ENCODE data around the gene ACSL3.
A peak's percentile ranks its signal among the peaks of the same experiment; 100 is the strongest.
"Not testable (repeated sequence)": the region's sequence is repeated elsewhere in the genome, so short reads cannot be mapped to it uniquely, and the experiment has no call there.

The ACSL3 gene

DNA sequence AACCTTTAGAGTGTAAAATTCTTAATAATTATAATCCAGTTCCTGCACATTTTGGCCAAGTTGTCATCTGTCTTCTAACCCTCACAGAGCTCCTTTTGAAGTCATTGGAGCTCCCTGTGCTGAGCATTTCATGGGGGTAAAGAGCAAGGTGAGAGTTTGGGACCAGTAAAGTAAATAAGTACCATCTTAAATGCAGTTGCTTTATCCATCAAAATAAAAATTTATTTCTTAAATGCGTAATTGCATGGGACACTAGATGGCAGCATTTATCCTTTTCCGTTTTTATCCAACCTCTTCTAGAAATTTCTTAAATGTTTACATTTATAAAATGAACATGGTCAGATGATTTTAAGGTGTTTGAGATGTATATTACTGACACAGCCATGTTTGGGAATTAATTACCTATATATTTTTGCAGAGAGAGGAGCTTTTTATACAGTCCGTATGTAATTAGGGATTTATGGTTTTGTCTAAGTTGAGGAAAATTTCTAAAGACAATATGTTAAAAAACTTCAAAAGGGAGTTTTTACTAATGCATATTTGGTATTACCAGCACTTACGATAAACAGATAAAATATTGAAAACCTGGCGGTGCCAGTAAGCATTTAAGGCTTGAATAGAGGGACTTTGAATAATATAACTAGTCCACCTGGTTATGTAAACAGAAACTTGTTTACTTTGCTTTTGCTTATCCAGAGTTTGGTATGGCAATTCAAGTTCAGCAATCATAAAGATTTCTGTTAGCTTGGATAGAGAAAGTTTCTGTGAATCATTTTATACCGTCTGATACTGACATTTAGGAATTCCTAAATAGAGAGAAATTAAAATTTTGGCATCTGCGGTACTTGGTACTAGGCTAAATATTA lies 54.5 kb downstream of the ACSL3 start:
- DNase-seq: no peak

DNA sequence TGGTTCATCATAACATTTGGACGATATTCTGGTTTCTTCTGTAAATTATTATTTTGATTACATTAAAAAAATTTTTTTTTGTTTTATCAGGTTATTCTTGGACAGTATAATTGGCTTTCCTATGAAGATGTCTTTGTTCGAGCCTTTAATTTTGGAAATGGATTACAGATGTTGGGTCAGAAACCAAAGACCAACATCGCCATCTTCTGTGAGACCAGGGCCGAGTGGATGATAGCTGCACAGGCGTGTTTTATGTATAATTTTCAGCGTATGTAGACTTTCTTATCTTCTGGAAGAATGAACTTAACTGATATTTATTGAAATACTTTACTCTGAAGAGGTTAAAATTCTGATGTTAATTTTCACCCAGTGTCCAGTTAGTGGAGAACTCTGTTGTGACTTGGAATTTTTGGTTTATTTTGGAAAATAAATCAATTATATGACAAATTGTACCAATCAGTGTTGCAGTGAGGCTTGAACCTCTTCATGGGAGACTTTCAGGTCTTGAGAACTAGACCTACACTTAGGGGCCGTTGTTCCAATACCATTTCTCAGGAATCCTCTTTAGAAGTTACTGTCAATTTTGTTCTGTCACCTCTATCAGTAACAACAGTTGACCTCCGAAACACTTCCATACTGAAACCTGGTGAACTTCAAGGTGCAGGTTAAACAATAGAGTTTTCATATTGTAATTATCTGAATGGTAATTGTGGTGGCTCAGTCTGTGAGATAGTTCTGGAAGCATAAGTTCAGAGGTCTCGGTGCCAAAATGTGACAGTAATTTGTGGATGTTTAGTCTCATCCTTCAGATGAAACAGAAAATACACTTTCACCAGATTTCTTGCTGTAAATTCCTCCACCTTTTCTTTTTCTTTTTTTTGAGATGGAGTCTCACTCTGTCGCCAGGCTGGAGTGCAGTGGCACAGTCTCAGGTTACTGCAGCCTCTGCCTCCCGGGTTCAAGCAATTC lies 55.7 kb downstream of the ACSL3 start:
- no peak for DNase-seq

DNA sequence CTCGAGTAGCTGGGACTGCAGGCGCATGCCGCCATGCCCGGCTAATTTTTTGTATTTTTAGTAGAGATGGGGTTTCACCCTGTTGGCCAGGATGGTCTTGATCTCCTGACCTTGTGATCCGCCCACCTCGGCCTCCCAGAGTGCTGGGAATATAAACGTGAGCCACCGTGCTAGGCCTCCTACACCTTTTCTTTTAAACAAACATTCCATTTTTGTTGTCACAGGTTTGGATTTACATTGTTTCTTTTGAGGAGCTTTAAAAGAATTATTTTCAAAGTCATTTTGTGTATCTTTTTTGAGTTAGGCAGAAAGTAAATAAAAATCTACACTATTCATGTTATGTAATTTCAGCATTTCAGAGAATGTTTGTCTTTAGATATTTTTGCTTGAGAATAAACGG lies 56.4 kb downstream of the ACSL3 start:
- not testable (repeated sequence) for DNase-seq

DNA sequence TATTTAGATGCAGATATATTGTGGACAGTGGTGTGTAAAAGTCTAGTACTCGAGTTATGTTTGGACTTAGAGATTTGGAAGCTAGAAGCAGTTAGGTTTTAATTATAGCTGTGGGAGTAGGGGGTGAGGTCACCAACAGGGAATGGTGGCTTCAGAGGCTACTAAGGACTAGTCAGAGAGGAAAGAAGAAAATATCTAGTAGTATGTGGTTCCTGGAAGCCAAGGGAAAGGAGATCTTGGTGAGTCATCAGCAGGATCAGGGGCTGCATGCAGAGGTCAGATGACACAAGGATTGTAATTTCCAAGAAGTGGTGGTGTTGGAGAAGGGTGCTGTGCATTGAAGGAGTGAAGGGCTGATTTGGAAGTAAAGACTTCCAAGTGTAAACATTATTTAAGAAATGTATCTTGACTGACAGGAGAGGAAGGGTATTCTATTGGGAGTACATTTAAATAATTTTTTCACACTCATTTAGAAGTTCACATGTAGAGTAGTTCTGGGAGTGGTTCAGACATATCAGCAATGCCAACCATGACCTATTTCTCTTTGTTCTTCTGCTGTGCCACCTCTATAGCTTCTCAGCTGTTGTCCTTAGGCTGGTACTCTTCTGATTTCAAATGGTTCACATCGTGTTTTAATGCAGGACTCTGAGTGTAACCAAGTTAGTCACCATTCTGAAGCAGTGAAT lies 59.1 kb downstream of the ACSL3 start:
- no peak for DNase-seq

DNA sequence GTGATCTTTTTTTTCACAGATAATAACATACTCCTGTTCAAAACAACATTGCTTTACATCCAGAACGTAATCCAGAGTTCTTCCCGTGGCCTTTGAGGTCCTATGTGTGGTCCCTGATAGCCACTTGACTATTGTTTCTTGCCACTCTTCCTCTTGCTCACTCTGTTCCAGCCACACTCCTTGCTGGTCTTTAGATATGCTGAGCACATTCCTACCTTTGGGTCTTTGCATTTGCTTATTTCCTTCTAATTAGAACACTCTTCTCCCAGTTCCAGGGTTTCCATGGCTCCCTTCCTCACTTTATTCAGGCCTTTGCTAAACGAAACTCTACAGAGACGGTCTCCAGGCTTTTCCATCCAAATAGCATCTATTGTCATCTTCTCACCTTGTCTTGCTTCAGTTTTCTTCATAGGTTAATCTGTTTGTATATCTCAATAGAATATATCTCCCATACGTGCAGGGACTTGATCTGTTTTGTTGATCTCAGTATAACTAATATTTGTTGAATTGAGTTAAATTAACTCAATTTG lies 59.9 kb downstream of the ACSL3 start:
- DNase-seq: no peak

DNA sequence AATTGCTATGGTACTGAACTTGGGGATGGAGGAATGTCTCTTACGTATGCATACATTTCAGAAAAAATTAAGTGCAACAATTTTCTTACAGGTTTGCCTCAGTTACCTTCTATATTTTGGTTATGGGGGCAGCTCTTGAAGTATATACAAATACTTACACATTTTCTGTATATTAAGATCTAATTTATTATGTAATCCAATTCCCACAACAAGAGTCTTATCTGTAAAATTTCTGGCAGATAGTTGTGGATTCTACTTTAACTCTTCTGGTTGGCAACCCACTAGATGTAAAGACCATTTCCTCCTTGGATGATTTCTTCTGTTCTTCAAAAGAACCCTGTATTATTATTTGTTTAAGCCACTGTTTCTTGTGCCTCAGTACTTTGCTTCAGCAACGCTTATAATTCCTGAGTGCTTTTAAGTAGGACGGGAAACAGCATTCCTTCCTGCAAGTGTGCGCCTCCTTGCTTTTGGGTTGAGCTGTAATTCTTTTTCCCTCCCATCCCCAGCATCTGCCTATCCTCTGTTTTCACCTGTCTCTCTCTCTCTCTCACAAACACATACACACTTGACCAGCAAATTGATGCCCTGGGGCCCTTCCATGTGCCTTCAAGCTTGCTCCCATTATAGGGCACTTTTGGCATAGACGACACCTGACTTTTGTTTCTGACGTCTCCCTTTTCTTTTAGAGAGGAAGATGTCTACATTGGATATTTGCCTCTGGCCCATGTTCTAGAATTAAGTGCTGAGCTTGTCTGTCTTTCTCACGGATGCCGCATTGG lies 61.4 kb downstream of the ACSL3 start:
- no peak for DNase-seq

DNA sequence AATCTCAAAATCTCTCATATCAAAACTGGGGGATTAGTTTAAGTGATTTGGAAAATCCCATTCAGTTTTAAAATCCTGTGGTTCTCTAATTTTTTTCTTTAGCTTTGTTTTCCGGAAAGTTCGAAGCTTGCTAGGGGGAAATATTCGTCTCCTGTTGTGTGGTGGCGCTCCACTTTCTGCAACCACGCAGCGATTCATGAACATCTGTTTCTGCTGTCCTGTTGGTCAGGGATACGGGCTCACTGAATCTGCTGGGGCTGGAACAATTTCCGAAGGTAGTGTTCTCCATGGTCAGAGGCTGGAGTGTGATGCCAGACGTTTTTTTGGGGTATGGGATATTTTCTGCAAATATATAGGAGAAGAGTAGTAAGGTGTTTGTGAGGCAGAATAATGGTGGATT lies 66.1 kb downstream of the ACSL3 start:
- no peak for DNase-seq

DNA sequence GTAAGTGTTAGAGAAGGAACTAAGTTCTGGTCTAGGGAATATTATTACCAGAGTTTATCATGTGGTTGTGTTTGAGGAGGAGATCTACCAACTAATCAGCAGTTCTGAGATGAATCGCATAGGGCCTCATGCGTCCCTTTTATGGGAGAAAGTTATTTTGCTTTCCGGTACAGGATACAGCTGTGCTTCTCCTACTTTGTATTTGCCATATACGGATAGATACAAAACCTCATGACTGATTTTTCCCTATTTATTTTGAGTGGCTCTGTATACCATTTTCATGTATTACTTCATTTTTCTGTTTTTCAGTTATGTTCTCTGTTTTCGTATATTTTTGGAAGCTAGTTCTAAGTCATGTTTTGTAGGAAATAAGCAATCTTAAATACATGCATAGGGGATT lies 66.8 kb downstream of the ACSL3 start:
- DNase-seq: no peak

DNA sequence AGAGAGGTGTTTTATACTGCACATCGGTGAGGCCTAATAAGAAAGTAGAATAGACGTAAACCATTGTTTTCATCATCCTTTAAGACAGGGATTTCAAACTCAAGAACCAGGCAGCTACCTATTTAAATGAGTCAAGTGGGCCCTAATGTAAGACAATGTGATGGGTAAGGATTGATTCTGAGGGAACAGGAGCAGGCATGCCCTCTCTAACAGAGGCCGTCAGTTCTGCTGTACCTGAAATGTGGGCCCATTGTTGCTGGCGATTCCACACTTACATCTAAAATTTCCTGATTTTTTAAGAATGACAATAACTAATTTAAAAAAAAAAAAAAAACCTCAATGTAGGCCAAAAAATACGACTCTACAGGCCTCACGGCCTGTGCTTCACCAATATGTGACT lies 67.5 kb downstream of the ACSL3 start:
- DNase-seq: no peak

DNA sequence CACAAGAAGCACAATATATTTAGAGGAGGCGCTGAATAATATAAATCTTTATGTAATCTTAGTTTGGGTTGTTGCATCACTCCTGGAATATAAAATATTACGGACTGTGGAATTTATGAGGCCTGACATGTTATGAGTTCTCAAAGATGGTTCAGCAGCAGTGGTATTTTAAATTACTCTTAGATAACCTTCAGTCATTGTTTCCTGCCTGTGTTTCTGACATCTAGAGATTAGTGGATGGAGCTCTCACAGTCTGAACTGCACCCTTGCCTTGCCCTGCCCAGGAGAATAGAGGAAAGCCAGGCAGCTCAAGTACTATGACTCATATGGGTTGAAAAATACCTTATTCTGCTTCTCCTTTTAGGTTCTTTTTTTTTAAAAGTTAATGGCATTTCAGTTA lies 70.0 kb downstream of the ACSL3 start:
- DNase-seq: no peak

DNA sequence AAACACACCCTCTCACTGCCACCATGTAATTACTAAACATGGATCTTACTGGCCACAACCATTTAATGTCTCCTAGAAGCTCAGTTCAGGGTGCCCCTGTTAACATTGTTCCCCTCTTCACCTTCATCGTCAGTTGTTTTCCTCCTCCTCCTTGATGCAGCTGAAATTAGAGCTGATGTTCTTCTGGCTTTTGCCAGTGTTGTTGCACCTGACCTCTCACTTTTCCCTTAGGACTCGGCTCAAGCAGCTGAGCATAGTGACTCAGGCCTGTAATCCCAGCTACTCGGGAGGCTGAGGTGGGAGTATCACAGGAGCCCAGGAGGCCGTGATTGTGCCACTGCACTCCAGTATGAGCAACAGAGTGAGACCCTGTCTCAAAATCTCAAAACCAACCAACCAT lies 70.8 kb downstream of the ACSL3 start:
- no peak for DNase-seq

DNA sequence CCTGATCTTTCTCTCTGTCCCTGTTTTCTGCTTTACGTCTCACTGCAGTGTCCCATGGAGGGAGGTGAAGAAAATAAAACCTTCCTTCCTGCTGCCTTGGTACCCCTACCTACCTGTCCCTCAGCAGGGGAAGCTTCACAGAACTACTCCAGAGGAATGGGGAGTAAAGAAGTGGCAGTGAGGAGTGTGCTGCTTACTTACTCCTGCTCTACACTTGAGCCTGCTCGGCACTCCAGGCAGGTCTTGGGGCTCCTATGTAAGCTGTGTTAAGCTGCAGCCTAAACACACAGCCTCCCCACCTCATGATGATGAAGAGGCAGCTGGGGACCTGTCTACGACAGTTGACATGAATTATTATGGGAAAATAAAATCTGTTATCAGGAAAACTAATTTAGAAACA lies 72.6 kb downstream of the ACSL3 start:
- DNase-seq: no peak

DNA sequence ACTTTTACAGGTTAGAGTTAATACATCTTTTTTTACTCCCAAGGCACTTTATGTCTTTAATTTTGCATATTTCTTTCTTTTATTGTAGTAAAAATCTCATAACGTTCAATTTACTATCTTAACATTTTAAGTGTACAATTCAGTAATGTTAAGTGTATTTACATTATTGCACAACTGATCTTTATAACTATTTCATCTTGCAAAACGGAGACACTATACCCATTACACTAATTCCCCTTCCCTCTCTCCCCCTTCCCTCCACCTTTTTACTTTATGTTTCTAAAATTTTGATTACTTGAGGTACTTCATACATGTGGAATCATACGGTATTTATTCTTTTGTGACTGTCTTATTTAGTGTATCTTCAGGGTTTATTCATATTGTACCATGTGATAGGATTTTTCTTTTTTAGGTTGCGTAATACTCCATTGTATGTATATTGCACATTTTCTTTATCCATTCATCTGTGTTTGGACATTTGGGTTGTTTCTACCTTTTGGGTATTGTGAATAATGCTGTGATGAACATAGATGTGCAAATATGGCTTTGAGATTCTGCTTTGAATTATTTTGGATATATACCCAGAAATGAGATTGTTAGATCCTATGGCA lies 75.0 kb downstream of the ACSL3 start:
- DNase-seq: no peak

DNA sequence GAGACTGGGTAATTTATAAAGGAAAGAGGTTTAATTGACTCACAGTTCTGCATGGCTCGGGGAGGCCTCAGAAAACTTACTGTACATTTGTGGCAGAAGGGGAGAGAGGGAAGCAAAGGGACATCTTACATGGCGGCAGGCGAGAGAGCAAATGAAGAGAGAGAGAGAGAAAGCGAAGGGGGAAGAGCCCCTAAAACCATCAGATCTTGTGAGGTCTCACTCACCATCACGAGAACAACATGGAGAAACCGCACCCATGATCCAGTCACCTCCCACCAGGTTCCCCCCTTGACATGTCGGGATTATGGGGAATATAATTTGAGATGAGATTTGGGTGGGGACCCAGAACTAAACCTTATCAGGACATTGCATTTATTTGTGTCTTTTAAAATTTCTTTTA lies 75.9 kb downstream of the ACSL3 start:
- no peak for DNase-seq

DNA sequence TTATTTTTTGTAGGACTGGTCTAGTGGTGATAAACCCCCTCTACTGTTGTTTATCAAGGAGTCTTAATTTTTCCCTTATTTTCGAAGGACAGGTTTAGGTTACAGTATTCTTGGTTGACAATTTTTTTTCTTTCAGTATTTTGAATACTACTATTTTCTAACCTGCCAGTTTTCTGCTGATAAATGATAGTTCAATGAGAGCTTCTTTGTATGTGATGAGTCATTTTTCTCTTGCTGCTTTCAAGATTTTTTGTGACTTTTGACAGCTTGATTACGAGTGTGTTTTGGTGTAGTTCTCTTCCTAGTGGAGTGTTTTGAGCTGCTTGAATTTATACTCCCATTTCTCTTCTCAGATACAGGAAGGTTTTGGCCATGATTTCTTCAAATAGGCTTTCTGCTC lies 77.5 kb downstream of the ACSL3 start:
- no peak for DNase-seq

DNA sequence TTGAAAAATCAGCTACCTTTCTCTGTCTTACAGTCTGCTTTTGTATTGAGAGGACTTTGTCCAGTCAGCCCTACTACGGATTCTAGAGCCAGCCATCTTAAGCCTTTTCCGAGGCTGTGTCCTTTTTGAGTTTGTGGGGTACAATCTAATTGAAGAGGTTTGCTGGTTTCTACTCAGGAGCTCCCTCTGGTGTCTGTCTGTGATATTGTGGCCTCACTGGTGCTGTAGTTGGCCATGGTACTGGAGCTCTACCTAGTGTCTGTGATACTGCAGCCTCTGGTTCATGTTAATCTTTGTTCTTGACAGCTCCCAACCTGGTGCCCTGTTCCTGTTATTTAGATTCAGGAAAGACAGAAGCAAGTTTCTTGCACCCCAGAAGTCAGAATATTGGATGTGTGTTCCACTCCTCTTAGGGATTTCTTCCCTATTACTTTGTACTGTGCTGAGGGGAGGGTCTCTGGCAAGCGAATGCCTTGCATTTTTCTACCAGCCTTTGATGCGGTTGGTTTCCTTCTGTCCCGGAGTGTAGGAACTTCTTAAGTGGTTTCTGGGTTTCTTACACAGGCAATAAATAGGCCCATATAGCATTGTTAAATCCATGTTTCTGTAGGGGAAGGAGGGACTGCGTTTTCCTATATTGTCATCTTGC lies 78.5 kb downstream of the ACSL3 start:
- peak; percentile 80 for DNase-seq

DNA sequence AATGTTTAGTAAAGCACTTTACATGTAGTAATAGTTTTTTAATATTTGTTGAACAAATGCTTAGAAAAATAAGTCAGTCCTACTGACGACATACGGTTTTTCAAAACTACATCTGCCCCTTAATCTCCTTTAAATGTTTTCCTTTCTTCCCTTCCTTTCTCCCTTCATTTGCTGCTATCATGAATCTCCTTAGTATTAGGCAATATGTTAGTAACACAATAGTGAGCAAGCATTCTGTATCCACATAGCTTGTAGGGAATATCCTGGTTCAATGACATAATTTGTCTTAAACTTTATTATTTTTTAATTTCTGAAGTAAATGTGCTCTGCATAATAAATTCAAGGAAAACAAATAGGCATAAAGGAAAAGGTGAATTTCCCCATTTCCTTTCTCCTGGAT lies 79.1 kb downstream of the ACSL3 start:
- no peak for DNase-seq

DNA sequence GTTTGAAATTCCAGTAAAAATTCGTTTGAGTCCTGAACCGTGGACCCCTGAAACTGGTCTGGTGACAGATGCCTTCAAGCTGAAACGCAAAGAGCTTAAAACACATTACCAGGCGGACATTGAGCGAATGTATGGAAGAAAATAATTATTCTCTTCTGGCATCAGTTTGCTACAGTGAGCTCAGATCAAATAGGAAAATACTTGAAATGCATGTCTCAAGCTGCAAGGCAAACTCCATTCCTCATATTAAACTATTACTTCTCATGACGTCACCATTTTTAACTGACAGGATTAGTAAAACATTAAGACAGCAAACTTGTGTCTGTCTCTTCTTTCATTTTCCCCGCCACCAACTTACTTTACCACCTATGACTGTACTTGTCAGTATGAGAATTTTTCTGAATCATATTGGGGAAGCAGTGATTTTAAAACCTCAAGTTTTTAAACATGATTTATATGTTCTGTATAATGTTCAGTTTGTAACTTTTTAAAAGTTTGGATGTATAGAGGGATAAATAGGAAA lies 80.7 kb downstream of the ACSL3 start:
- no peak for DNase-seq

DNA sequence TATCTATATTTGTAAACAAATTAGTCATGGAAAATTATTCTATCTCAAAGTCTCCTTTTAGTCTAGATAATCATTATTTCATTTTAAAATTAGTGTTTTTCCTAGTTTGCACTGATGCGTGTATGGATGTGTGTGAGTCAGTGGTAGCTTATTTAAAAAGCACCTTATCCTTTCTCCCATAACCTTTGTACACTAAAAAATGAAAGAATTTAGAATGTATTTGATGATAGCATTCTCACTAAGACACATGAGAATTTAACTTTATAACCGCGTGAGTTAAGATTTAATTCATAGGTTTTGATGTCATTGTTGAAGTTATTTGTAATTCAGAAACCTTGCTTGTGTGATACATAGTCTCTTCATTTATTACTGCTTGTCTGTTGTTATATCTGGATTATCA lies 81.7 kb downstream of the ACSL3 start:
- no peak for DNase-seq

DNA sequence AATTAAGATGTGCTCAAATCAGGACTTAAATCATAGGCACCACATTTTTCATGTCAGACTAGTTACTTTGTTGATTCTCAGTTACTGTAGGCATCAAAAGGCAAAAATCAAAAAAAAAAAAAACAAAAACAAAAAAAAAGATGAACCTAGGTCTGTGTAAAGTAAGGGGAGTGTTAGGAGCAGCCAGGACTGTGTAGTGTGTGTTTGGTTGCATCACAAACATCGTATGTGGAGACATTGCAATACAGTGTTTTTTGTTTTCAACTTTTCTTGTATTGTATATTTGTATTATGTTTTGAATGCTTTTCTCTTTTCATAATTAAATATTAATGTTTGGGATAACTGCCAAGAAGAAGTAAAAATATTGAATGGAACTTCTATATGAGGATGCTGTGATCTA lies 82.1 kb downstream of the ACSL3 start:
- DNase-seq: no peak

DNA sequence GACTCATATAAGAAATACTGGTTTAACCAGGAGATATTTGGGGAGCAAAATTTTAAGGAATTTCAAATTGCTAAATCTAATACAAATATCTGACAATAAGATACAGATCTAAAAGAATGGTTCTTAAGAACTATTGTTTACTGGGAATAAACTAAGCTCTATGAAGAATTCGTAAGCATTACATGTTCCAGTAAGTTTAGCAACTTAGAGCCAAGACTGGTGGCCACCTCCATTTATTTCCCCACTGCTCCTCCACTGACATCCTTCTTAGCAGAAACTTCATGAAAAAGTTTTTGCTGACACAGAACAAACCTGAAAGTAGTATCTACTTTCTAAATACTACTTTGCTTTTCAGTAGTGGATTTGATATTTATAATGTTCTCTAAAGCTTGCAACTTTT lies 83.0 kb downstream of the ACSL3 start:
- no peak for DNase-seq

Measured in NCI-H82 (cell line).